Gastrocnemius medialis (tissue), 4 donors: ENCODE measurements around the gene NCAPD3. TPM values are rescaled to one million over a fixed set of nuclear protein-coding genes. Genes with fewer than 3 reads are reported as not detected.
"Not testable (repeated sequence)": the region's sequence is repeated elsewhere in the genome, so short reads cannot be mapped to it uniquely, and the experiment has no call there.

ENCODE experiments used
- ATAC-seq, 2 donors: fragments of 150-250 bp; one replicate each; pipeline ENCODE4 v1.9.1; 2016
- DNase-seq, 2 donors: peaks; one replicate each; pipeline ENCODE4 v3.0.0-alpha.2; 2019
- H3K27ac ChIP-seq, 4 donors: fragments of 200-600 bp; sonication (generic); 1 replicate in 1 of 4; 2 replicates in 3 of 4; pipeline ENCODE4 v1.5.1; 2016 to 2018; ENCODE audit warnings: mild to moderate bottlenecking in 2 of 4, moderate library complexity in 1 of 4
- H3K27me3 ChIP-seq, 3 donors: fragments of 200-600 bp; sonication (generic) in 2 of 3; 1 replicate in 1 of 3; 2 replicates in 2 of 3; pipeline versions ENCODE4 v1.5.1 to v1.6.0; 2016 to 2019; ENCODE audit warnings: mild to moderate bottlenecking in 1 of 3, moderate library complexity in 1 of 3
- H3K36me3 ChIP-seq, 2 donors: fragments of 200-600 bp; sonication (generic) in 1 of 2; one replicate each; pipeline ENCODE4 v1.5.1; 2017 to 2018
- H3K4me1 ChIP-seq, 2 donors: fragments of 200-600 bp; sonication (generic) in 1 of 2; one replicate each; pipeline ENCODE4 v1.5.1; 2016 to 2017; ENCODE audit warnings: mild to moderate bottlenecking in 2 of 2
- H3K4me3 ChIP-seq, 4 donors: fragments of 200-600 bp; sonication (generic) in 3 of 4; 1 replicate in 1 of 4; 2 replicates in 3 of 4; pipeline ENCODE4 v1.5.1; 2016 to 2019; ENCODE audit warnings: mild to moderate bottlenecking in 2 of 4
- H3K9me3 ChIP-seq, 3 donors: fragments of 200-600 bp; sonication (generic) in 2 of 3; 1 replicate in 1 of 3; 2 replicates in 2 of 3; pipeline ENCODE4 v1.5.1; 2016 to 2019
- POLR2A ChIP-seq, 2 donors: fragments of 450-650 bp; IDR thresholded peaks; one replicate each; pipeline ENCODE4 v1.6.1; 2017; ENCODE audit warnings: antibody characterized with exemption in 2 of 2, mild to moderate bottlenecking in 2 of 2, moderate library complexity in 2 of 2
- in situ Hi-C, 4 donors: fragments of 200-750 bp; cut with MboI; loops; one replicate each; pipeline versions ENCODE4 v1.15.0 to v1.8.0; 2017; ENCODE audit warnings: low sequenced_read_pairs in 4 of 4
- intact Hi-C: fragments of 100-400 bp; cut with DNase I; formaldehyde crosslinking; loops from one replicate; pipeline ENCODE4 v1.15.1; 2023; ENCODE audit warnings: low total_unique reads
- total RNA-seq, 4 donors: library from RNA; depleted of rRNA; stranded (reverse); fragments of >200 nt; gene quantifications; one replicate each; pipeline versions ENCODE4 v1.1.0 to v1.2.3, GENCODE V29; 2016
- TF ChIP-seq, protein P1 (sequence below), 5 experiments: fragments of 450-650 bp in 3 of 5; fragments of 200-600 bp in 2 of 5; sonication (generic) in 2 of 5; IDR thresholded peaks in 4 of 5; conservative IDR thresholded peaks in 1 of 5; 1 replicate in 4 of 5; 2 replicates in 1 of 5; pipeline ENCODE4 v1.5.1; 2016 to 2019; ENCODE audit warnings: antibody characterized with exemption in 5 of 5, mild to moderate bottlenecking in 3 of 5, moderate library complexity in 3 of 5

The NCAPD3 gene
- total RNA-seq, 4 donors from 2014 or later: 3.6 to 6.7 (median 4.5) TPM

DNA sequence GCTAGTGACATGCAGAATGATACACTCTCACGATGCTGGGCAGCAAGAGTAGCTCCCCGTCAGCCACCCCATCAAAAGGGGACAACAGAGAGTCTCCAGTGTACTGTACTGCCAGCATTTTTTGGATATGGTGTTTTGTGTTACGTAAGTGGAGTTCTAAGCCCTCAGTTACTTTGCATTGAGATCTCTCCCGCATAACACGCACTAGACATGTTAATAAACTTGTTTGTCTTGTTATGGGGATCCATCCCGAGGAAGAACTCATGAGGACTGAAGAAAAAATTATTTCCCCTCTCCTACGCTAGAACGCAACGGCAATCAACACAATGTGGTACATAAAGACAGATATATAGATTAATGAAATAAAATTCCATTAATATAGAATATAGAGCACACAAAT, 24.2 kb downstream of the NCAPD3 start:
- Histone ChIP-seq H3K9me3 (no peaks in the 10 kb centered on the region), H3K27me3 (no peaks in the 10 kb centered on the region), H3K36me3 (peaks cover 4 to 47% of the 10 kb centered on the region in 2 donors), H3K4me1 (no peaks in the 10 kb centered on the region), H3K4me3 (no peak overlapping the region), H3K27ac (no peak overlapping the region)
- no peak for ATAC-seq
- in situ Hi-C loops (no loop called here), intact Hi-C loops (no loop called here)
- TF ChIP-seq, protein P1, sequence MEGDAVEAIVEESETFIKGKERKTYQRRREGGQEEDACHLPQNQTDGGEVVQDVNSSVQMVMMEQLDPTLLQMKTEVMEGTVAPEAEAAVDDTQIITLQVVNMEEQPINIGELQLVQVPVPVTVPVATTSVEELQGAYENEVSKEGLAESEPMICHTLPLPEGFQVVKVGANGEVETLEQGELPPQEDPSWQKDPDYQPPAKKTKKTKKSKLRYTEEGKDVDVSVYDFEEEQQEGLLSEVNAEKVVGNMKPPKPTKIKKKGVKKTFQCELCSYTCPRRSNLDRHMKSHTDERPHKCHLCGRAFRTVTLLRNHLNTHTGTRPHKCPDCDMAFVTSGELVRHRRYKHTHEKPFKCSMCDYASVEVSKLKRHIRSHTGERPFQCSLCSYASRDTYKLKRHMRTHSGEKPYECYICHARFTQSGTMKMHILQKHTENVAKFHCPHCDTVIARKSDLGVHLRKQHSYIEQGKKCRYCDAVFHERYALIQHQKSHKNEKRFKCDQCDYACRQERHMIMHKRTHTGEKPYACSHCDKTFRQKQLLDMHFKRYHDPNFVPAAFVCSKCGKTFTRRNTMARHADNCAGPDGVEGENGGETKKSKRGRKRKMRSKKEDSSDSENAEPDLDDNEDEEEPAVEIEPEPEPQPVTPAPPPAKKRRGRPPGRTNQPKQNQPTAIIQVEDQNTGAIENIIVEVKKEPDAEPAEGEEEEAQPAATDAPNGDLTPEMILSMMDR (IDR thresholded peaks at IDR 0.05 in 4 of 5, conservative IDR thresholded peaks at IDR 0.05 in 1 of 5): no peak
- no peak for TF ChIP-seq POLR2A (IDR thresholded peaks at IDR 0.05)
- no peak for DNase-seq

- H3K36me3 ChIP-seq: peaks cover 3 to 53% of the 10 kb centered on the region in 2 donors
- DNase-seq: no peak
- intact Hi-C loops: no loop called here
Measured at GRCh38 chr11:134196756-134197155, 27.0 kb downstream of the NCAPD3 start.

DNA sequence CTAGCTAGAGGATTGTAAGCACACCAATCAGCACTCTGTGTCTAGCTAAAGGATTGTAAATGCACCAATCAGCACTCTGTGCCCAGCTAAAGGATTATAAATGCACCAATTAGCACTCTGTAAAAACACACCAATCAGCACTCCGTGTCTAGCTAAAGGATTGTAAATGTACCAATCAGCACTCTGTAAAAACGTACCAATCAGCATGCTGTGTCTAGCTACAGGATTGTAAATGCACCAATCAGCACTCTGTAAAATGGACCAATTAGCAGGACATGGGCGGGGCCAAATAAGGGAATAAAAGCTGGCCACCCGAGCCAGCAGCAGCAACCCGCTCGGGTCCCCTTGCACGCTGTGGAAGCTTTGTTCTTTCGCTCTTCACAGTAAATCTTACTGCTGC, 35.7 kb downstream of the NCAPD3 start:
- ATAC-seq, DNase-seq, H3K4me1 ChIP-seq, H3K4me3 ChIP-seq, intact Hi-C loops, H3K27ac ChIP-seq, H3K27me3 ChIP-seq, H3K9me3 ChIP-seq, in situ Hi-C loops: not testable (repeated sequence)
- peaks cover 0 to 52% of the 10 kb centered on the region in 2 donors for H3K36me3 ChIP-seq

More at GRCh38 chr11:134196756-134197155, 27.0 kb downstream of the NCAPD3 start:
- H3K4me1 ChIP-seq: no peaks in the 10 kb centered on the region
- no peaks in the 10 kb centered on the region for H3K9me3 ChIP-seq
- H3K4me3 ChIP-seq: no peak overlapping the region
- TF ChIP-seq, protein P1 (IDR thresholded peaks at IDR 0.05 in 4 of 5, conservative IDR thresholded peaks at IDR 0.05 in 1 of 5): no peak
- TF ChIP-seq POLR2A (IDR thresholded peaks at IDR 0.05): no peak
- H3K27me3 ChIP-seq: no peaks in the 10 kb centered on the region
- ATAC-seq: no peak
- no peak overlapping the region for H3K27ac ChIP-seq
- in situ Hi-C loops: no loop called here

DNA sequence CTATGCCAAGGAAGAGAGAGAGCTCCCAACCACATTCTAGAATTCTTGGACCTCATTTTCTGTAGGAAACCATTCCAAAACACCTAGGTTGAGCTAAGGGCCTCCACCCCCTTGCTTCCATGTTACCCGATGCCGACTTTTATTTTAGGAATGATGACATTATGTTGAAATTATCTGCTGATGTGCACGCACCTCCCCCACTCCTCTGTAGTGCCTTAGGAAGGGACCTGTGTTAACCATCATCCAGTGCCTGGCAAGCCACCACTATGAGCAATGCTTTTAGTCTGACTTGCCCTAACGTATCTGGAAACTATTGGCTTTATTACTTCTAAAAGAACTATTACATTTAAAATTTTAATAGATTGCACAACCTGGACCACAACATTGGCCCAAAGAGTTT, 42.1 kb downstream of the NCAPD3 start:
- H3K4me3 ChIP-seq: no peak overlapping the region
- no peaks in the 10 kb centered on the region for H3K4me1 ChIP-seq
- no peaks in the 10 kb centered on the region for H3K27me3 ChIP-seq
- ATAC-seq (peak in 1 of 2 donors; percentile 64), DNase-seq (no peak)
- H3K9me3 ChIP-seq: no peaks in the 10 kb centered on the region
- in situ Hi-C loops (no loop called here), intact Hi-C loops (no loop called here)
- H3K27ac ChIP-seq: no peak overlapping the region
- H3K36me3 ChIP-seq: peaks cover 0 to 44% of the 10 kb centered on the region in 2 donors
- no peak for TF ChIP-seq POLR2A (IDR thresholded peaks at IDR 0.05)
- TF ChIP-seq, protein P1 (IDR thresholded peaks at IDR 0.05 in 4 of 5, conservative IDR thresholded peaks at IDR 0.05 in 1 of 5): no peak

GRCh38 chr11:134178032-134178674, 45.6 kb downstream of the NCAPD3 start:
- no peak for ATAC-seq

More at GRCh38 chr11:134178032-134178674, 45.6 kb downstream of the NCAPD3 start:
- Histone ChIP-seq H3K4me1 (no peaks in the 10 kb centered on the region), H3K4me3 (no peak overlapping the region), H3K27me3 (no peaks in the 10 kb centered on the region), H3K36me3 (peaks cover 0 to 57% of the 10 kb centered on the region in 2 donors), H3K27ac (no peak overlapping the region), H3K9me3 (no peaks in the 10 kb centered on the region)
- TF ChIP-seq, protein P1 (IDR thresholded peaks at IDR 0.05 in 4 of 5, conservative IDR thresholded peaks at IDR 0.05 in 1 of 5): no peak
- TF ChIP-seq POLR2A (IDR thresholded peaks at IDR 0.05): no peak
- intact Hi-C loops (no loop called here), in situ Hi-C loops (no loop called here)
- no peak for DNase-seq
